A673 (cell line): ENCODE measurements around the gene C5. TPM values are rescaled to one million over a fixed set of nuclear protein-coding genes. Genes with fewer than 3 reads are reported as not detected.
A peak's percentile ranks its signal among the peaks of the same experiment; 100 is the strongest.

ENCODE experiments used
- BruUV-seq: library from RNA; stranded (reverse); fragments of 400-500 nt; replicated peaks from 2 replicates; lab custom pipeline; 2021; lab: Mats Ljungman, UMichigan
- CTCF ChIA-PET: fragments of 300-600 bp; sonication (Branson Sonifier 250); formaldehyde crosslinking; loops from one replicate; lab custom pipeline; 2022; ENCODE audit warnings: antibody characterized with exemption; lab: Charles Lee
- POLR2A ChIA-PET: fragments of 300-600 bp; sonication (Branson Sonifier 250); formaldehyde crosslinking; loops from one replicate; lab custom pipeline; 2022; ENCODE audit warnings: antibody characterized with exemption; ENCODE audit not compliant: low non-redundant PET; lab: Charles Lee
- DNase-seq: peaks from one replicate; pipeline ENCODE4 v3.0.0-alpha.2; 2015; ENCODE audit warnings: low spot score
- H3K27ac ChIP-seq: fragments of 200-600 bp; sonication (generic); 2 replicates; pipeline ENCODE4 v1.5.1; 2016; ENCODE audit warnings: mixed run types, low read depth, mild to moderate bottlenecking, mixed read lengths, antibody characterized with exemption, low read length; ENCODE audit not compliant: poor library complexity, severe bottlenecking
- H3K27me3 ChIP-seq: fragments of 200-600 bp; sonication (generic); replicated peaks from 2 replicates; pipeline ENCODE4 v1.6.1; 2017; ENCODE audit warnings: mixed run types, low read depth, mild to moderate bottlenecking, mixed read lengths, antibody characterized with exemption, low read length; ENCODE audit not compliant: insufficient read depth, poor library complexity
- H3K36me3 ChIP-seq: fragments of 200-600 bp; sonication (generic); 2 replicates; pipeline ENCODE4 v1.6.1; 2016; ENCODE audit warnings: mixed run types, mild to moderate bottlenecking, mixed read lengths, antibody characterized with exemption, low read length; ENCODE audit not compliant: insufficient read depth, poor library complexity, severe bottlenecking
- H3K4me1 ChIP-seq: fragments of 200-600 bp; sonication (generic); 2 replicates; pipeline ENCODE4 v1.6.1; 2017; ENCODE audit warnings: mixed run types, mild to moderate bottlenecking, mixed read lengths, antibody characterized with exemption, low read length; ENCODE audit not compliant: insufficient read depth, poor library complexity, severe bottlenecking
- H3K4me3 ChIP-seq: fragments of 200-600 bp; sonication (generic); 2 replicates; pipeline ENCODE4 v1.5.1; 2016; ENCODE audit warnings: low read depth, mixed run types, mild to moderate bottlenecking, mixed read lengths, low read length; ENCODE audit not compliant: poor library complexity, severe bottlenecking
- H3K9me3 ChIP-seq: fragments of 200-600 bp; sonication (generic); 2 replicates; pipeline ENCODE4 v1.6.1; 2016; ENCODE audit warnings: mixed run types, low read depth, mild to moderate bottlenecking, mixed read lengths, antibody characterized with exemption, low read length; ENCODE audit not compliant: poor library complexity, severe bottlenecking
- CTCF ChIP-seq: fragments of 300-800, 200-600 bp; sonication (generic); conservative IDR thresholded peaks from 2 replicates; pipeline ENCODE4 v1.5.1; 2017; ENCODE audit warnings: low read depth, mild to moderate bottlenecking, antibody characterized with exemption, low read length, moderate library complexity, mixed read lengths
- EZH2 ChIP-seq: fragments of 200-600 bp; sonication (generic); IDR thresholded peaks from 2 replicates; pipeline ENCODE4 v1.6.1; 2017; ENCODE audit warnings: borderline replicate concordance, low read depth, mild to moderate bottlenecking, mixed read lengths, antibody characterized with exemption, low read length; ENCODE audit not compliant: poor library complexity, severe bottlenecking
- intact Hi-C: fragments of 100-400 bp; cut with micrococcal nuclease; formaldehyde crosslinking; loops from one replicate; pipeline ENCODE4 v1.10.0; 2022; ENCODE audit not compliant: unreplicated experiment
- total RNA-seq: library from RNA; stranded (reverse); gene quantifications from 2 replicates; pipeline ENCODE4 v1.2.3, GENCODE V29; 2021

The C5 gene
- total RNA-seq, 1 experiment from 2014 or later = 4.4 TPM

GRCh38 chr9:121059513-121059912 lies 9.4 kb upstream of the C5 start:
- no TSS peak for BruUV-seq
- Histone ChIP-seq H3K36me3 (no peaks in the 10 kb centered on the region), H3K27me3 (no peaks in the 10 kb centered on the region), H3K9me3 (no peaks in the 10 kb centered on the region), H3K4me3 (no peak overlapping the region), H3K4me1 (peaks cover 5% of the 10 kb centered on the region), H3K27ac (no peak overlapping the region)
- intact Hi-C loops = loop anchor here (5.0 kb wide), 1 partner anchor 72 kb away; no protein-coding TSS in a partner anchor
- ChIA-PET CTCF (interaction anchor here (1.1 to 2.9 kb wide), 5 partner anchors 13 to 304 kb away, joined by 3 to 29 read pairs (median 12); no protein-coding TSS in a partner anchor), POLR2A (interaction anchor here (0.7 kb wide), 1 partner anchor 13 kb away, joined by 3 read pairs; no protein-coding TSS in a partner anchor)
- TF ChIP-seq EZH2 (no peak), CTCF (no peak)
- no peak for DNase-seq

- no TSS peak for BruUV-seq
- CTCF ChIA-PET = no interaction called here
- Histone ChIP-seq H3K4me3 (no peak overlapping the region), H3K27ac (no peak overlapping the region), H3K27me3 (no peaks in the 10 kb centered on the region), H3K9me3 (no peaks in the 10 kb centered on the region), H3K36me3 (no peaks in the 10 kb centered on the region), H3K4me1 (peaks cover 5% of the 10 kb centered on the region)
- POLR2A ChIA-PET = no interaction called here
- peak; percentile 26 for DNase-seq
- intact Hi-C loops = loop anchor here (2.0 to 5.0 kb wide), 2 partner anchors 71 to 301 kb away; no protein-coding TSS in a partner anchor
- TF ChIP-seq EZH2 = no peak
- no peak for TF ChIP-seq CTCF
Measured at GRCh38 chr9:121057821-121058220, 7.7 kb upstream of the C5 start.

- H3K4me1 ChIP-seq = peaks cover 5% of the 10 kb centered on the region
- H3K36me3 ChIP-seq = no peaks in the 10 kb centered on the region
- no peak overlapping the region for H3K4me3 ChIP-seq
- peak; percentile 37 for DNase-seq
- intact Hi-C loops = loop anchor here (2.0 to 5.0 kb wide), 2 partner anchors 68 to 299 kb away; no protein-coding TSS in a partner anchor
- CTCF ChIA-PET = interaction anchor here (0.5 kb wide), 1 partner anchor 139 kb away, joined by 5 read pairs; no protein-coding TSS in a partner anchor
- no peak for TF ChIP-seq EZH2
- peak; percentile 41 for TF ChIP-seq CTCF
- no peaks in the 10 kb centered on the region for H3K27me3 ChIP-seq
- no peak overlapping the region for H3K27ac ChIP-seq
- H3K9me3 ChIP-seq = no peaks in the 10 kb centered on the region
- POLR2A ChIA-PET = no interaction called here
- no TSS peak for BruUV-seq
Measured at GRCh38 chr9:121055642-121056143, 5.6 kb upstream of the C5 start.
